ENCODE data around the gene C22orf42. TPM values are rescaled to one million over a fixed set of nuclear protein-coding genes. Genes with fewer than 3 reads are reported as not detected.

Gene C22orf42
- total RNA-seq, 1 donor from 2014 or later: not detected

- no peak for TF ChIP-seq CTCF (IDR thresholded peaks at IDR 0.05; ENCODE audit: insufficient read depth, low read depth, low read length)
- H3K27ac Mint-ChIP-seq (ENCODE audit: unreplicated experiment): no peak overlapping the region
- no peaks in the 10 kb centered on the region for H3K4me1 Mint-ChIP-seq (ENCODE audit: low read depth, unreplicated experiment)
- Histone ChIP-seq H3K4me1 (ENCODE audit: insufficient read depth, low read length) (no peaks in the 10 kb centered on the region), H3K4me2 (ENCODE audit: low read length) (no peak overlapping the region), H3K79me2 (ENCODE audit: insufficient read depth, low read length) (no peaks in the 10 kb centered on the region), H3K36me3 (ENCODE audit: insufficient read depth, low read length) (no peaks in the 10 kb centered on the region), H3K9me3 (ENCODE audit: insufficient read depth, low read depth, low read length) (no peaks in the 10 kb centered on the region), H3K27ac (ENCODE audit: low read depth, low read length) (no peak overlapping the region), H2AFZ (ENCODE audit: low read depth, low read length) (no peak overlapping the region), H3K27me3 (ENCODE audit: insufficient read depth, low read length) (peaks cover 18% of the 10 kb centered on the region), H4K20me1 (ENCODE audit: insufficient read depth, low read length) (no peaks in the 10 kb centered on the region), H3K4me3 (ENCODE audit: insufficient read depth, low read depth, low read length) (no peak overlapping the region), H3K9ac (ENCODE audit: low read length) (no peak overlapping the region)
- no peaks in the 10 kb centered on the region for H3K36me3 Mint-ChIP-seq (ENCODE audit: low read depth, unreplicated experiment)
- no peaks in the 10 kb centered on the region for H3K9me3 Mint-ChIP-seq (ENCODE audit: unreplicated experiment)
- DNase-seq (ENCODE audit: low read depth) (no peak), FAIRE-seq (no peak)
- H3K4me3 Mint-ChIP-seq (ENCODE audit: unreplicated experiment): no peak overlapping the region
- peaks cover 30% of the 10 kb centered on the region for H3K27me3 Mint-ChIP-seq (ENCODE audit: low read depth, unreplicated experiment)
Observed at GRCh38 chr22:32100711-32101110, 58.4 kb downstream of the C22orf42 start.

Other genes with a start within 250 kb of the C22orf42 start
- gene YWHAH, start 214.8 kb downstream of the C22orf42 start, total RNA-seq: 153 and 160 TPM in 2 replicates
- not detected in 2 replicates for gene SLC5A1, start 116.0 kb downstream of the C22orf42 start, total RNA-seq
- 0.25 TPM in 1 of 2 replicates, not detected in the other for gene RFPL2, start 45.8 kb upstream of the C22orf42 start, total RNA-seq
- gene SLC5A4, start 96.0 kb upstream of the C22orf42 start, total RNA-seq: 0.14 TPM in 1 of 2 replicates, not detected in the other
- gene RFPL3, start 198.6 kb upstream of the C22orf42 start, total RNA-seq: not detected in 2 replicates

All from astrocyte (in vitro differentiated cells and primary cell).